HG03175 (cell line): Measurements from ENCODE around the gene OR2T27.
"Not testable (repeated sequence)": the region's sequence is repeated elsewhere in the genome, so short reads cannot be mapped to it uniquely, and the experiment has no call there.

ENCODE experiments used
- ATAC-seq: cut with Tn5 transposase; IDR thresholded peaks from one replicate; pipeline ENCODE4 v1.9.1; 2021; ENCODE audit warnings: mild to moderate bottlenecking, moderate library complexity; ENCODE audit not compliant: unreplicated experiment

Gene OR2T27

DNA sequence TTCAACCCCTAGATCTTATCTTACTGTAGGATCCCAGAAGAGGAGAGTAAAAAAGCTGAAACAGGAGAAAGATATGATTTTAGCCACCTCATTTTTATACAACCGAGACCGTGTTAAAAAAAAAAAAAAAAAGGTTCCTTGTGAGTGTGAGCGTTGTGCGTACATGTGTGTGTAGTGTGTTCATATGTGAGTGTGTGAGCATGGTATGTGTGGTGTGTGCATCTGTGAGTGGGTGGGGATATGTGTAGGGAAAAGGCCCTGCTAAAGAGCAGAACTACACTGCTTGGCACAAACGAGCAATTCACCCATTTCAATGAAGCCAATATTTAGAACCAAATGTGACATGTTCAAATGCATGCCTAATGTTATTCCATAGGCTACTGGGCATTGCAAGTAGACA lies 13.7 kb downstream of the OR2T27 start:
- ATAC-seq = peak; percentile 6

DNA sequence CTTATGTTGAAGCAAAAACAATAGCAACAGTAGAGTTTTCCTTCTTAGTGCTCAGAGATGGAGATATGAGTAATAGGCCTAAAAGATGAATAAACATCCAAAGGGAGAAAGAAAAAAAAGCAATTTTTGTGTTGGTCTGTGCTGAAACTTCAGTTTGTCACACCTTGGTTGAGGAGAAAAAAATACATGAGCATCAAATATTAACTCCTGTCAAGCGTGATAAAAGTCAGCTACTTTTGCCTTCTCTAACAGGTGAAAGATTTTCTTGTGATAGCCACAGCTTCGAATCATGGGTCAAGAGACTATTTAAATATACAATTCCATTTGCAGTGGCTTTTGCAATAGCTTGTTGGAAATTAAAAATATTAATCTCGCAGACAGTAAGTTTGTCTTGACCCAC lies 14.4 kb downstream of the OR2T27 start:
- ATAC-seq = peak; percentile 59

DNA sequence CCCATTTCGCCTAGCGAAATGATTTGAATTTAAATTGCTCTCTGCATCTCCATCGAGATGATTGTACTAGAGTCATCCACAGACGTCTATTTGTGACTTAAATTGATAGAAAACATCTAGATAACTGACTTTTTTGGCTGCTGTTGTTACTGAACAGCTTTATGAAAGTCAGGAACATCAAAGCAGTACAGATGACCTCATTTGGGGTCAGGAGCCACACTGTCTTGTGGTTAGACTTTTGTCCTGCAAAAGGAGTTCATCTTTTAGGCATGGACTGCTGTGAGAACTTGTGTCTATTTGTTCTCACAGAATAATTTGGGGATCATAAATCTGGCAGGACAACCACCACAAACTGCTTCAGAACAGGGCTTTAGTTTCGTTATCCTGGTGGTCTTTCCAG lies 15.7 kb downstream of the OR2T27 start:
- peak; percentile 25 for ATAC-seq

DNA sequence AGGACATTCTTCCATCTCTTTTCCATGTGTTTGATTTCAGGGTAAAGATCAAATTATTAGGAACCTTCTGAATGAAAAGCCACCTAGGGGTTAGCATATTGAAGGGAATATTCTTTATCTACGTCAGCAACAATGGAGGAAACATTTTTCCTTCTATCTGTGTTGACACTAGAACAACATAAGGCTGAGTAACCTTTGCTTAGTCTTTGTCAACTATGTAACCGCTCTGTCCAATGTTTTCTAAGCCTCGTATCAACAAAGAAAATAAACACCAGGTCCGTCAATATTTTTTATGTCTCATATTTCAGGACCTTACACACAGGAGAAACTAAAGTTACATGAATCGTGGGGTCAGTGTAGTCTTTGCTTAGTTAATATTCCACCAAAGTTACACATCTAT lies 18.7 kb downstream of the OR2T27 start:
- not testable (repeated sequence) for ATAC-seq

DNA sequence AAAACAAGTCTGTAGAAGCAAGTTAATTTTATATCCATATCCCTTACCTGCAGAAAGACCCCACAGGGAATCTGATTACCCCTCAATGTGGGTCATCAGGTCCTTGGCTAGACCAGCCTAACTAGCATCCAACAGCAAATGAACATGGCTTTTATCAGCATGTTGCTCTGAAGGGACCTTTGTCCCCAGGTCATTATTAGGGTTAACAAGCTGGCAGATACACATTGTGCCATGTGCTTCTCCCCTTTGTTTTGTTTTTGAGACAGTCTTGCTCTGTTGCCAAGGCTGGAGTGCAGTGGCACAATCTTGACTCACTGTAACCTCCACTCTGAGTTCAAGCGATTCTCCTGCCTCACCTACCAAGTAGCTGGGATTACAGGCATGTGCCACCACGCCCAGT lies 20.3 kb downstream of the OR2T27 start, which contains the start of gene OR2T11:
OR2T11 (minus strand) TSS at position 101 of the 400 bp plus-strand sequence. CDS start 7,963 bp downstream, outside the sequence.
- ATAC-seq = not testable (repeated sequence)

DNA sequence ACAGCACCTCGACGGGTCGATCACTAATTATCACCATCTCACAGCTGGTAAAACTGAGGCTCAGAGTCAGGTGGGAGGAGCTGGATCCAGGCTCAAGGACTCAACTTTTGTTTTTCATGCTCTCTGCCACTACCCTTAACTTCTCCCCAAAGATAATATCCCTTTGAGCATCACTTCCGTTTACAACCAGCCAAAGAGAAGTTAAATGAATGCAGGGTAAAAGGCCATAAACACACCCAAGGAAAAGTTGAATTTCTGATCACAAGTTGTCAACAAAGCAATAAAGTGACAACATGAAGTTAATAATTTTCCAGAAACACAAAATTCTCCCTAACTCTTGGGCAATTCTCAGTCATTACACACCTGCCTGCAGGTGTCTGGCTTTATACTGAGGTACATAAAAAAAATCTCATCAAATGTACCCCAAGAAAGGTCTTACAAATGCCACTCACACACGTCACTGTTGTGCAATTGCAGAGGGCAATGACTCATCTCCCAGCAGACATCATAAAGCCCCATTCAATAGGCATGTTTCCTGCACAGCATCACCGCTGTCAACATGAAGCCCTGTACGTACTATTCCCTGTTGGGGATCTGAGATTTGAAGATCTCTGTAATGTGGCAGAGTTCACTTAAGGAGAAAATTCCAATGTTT lies 23.8 kb downstream of the OR2T27 start:
- ATAC-seq = no peak

DNA sequence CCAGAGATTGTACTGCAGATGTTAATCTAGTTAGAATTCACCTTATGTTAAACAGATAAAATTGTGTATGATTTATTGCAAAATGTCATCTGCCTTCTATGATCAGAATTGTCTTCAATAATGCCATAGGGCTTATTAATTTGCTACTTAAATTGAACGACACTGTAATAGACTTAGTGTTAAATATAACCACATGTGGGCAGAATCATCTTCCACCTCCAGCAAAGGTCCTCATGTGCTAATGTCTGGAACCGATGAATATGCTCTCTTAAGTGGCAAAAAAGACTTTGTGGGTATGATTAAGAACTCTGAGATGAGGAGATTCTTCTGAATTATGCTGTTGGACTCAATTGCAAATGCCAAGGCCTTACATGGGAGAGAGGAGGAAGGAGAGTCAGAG lies 24.8 kb downstream of the OR2T27 start:
- no peak for ATAC-seq

DNA sequence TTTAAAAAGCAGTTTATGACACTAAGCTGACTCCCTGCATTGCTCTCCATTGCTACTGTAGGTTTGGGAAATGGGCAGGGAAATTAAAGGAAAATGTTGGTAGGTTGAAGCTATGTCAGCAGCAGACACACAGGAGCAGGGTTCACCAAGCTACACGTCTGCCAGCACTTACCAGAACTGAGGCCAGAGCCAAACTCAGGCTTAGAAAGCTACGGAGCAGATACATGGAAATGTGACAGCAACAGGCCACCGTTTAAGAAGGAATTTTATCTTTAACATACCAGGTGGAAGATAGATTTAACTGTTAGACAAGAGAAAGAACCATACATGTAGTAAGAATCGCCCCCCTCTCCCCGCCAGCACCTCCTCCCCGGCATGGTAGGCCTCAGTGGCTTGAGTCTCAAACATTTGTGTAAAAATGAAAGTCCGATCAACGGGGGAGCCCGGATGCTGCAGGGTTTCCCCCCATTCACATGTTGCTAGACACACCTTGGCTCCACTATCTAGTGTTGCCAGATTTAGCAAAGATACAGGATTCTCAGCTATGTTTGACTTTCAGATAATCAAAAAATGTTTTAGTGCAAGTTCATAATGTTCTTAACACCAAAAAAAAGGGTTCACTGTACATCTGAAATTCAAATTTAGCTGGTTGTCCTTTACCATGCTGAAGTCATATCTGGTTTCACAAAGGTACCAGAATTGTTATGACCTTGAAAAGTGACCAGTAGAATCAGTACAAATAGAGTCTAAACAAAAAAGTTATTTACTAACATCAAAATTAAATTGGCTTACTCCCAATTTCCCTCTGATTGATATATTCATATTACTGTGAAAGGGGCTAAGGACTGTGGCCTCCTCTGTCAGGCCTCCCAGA lies 27.1 kb downstream of the OR2T27 start:
- peak; percentile 84 for ATAC-seq

DNA sequence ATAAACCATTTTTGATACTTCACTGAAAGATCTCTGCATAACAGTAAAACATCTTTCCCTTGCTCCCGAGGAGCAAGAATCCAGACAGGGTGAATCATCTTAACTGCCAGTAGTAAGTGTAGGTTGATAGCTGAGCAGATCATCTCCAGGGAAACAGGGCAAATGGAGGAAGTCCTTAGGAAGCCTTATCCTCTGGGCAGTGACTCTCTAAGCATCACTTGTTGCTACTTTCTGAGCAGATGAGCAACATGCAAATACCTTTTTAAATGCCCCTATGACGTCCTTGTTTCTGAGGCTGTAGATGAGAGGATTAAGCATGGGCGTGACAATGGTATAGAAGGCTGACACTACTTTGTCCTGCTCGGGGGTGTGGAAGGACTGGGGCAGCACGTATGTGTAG lies 29.4 kb downstream of the OR2T27 start:
- ATAC-seq = no peak

DNA sequence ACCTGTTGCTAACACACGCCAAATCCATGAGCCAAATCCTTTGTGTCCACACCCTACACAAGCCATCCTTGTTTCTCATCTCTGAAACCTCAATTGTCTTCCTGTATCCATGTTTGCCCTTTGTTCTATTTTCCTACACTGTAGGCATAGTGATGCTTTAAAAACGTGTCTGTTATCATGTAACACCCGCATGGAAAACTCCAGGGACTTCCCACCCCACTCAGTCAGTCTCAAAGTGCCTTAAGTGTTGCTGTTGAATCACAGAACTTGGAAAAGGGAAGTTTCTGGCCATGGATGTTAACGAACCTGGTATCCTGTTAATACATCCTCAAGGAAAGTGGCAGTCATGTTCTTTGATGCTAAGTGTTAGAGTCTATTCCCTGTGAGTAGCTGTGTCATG lies 30.2 kb downstream of the OR2T27 start:
- ATAC-seq = no peak

DNA sequence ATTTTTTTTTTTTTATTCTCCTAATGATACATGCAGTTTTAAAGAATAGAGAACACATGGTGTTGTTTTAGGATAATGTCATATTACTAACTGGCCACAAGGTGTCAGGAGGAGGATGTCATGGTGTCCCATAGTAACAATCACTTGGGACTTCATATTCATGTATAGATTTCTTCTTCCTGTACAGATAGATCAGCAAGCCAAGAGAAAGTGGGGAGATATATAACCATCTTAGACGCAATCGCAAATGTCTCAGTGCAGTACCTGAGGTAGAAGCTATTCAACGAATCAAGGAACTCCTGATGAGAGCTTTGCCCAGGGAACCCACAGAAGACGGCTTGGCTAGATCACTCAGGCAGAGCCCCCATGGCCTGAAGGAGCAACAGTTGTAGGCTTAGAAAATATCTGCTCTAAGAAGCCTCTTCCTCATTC lies 32.7 kb downstream of the OR2T27 start:
- peak; percentile 96 for ATAC-seq

DNA sequence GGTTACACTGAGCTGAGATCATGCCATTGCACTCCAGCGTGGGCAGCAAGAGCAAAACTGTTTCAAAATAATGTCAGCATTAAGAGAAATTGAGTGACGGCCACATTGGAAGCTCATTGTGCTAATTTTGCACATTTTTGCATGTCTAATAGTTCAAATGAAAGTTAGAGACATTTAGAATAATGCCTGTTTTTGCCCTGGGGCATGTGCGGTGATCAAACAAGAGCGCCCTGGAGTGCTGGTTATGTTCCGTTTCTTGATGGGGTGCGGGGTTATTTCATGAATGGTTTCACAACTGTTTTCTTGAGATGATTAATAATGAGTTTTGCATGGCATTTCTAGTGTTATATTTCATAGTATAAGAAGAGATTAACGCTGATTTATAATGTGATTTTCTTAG lies 33.6 kb downstream of the OR2T27 start:
- no peak for ATAC-seq

DNA sequence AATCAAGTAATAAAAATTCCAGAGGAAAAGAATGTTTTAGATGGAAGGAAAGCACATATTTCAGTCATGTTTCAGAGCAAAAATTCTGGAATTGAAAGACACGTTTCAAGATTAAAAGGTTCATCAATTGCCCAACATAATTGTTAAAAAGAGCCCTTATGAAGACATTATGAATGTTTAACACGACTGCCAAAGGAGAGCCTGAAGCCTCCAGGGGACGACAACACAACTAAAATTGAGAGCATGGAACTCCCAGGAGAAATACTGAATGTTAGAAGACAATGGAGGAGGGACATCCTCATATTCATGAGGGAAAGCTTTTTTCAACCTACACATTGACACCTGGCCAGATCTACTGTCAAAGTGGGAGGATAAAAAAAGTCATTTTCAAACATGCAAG lies 36.5 kb downstream of the OR2T27 start:
- no peak for ATAC-seq

DNA sequence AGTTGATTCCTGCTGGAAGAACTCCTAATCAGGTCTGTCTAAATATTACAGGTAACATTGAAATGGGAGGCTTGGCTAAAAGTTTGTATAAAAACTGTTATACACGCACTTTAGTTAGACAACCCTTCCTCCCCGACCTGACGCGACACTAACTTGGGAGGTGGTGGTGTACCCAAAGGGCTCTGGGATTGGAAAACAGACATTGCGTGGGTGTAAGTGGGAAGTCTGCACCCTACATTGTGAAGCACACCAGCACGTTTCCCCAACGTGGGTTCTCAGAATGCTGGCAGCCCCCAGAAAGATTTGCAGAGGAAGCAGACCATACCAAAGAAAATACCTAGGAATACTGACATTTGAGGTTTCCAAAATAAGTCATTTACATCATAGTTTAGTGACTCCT lies 37.2 kb downstream of the OR2T27 start:
- ATAC-seq = no peak

DNA sequence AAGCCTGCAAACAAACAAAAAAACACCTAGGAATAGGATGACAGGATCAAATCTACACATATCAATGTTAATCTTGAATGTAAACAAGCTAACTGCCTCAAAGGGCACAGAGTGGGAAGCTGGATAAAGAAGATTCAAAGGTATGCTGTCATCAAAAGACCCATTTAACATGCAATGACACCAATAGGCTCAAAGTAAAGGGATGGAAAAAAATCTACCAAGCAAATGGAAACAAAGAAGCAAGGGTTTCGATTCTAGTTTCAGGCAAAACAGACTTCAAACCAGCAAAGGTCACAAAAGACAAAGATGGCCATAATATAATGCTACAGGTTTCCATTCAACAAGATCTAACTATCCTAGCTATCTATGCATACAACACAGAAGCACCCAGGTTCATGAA lies 41.6 kb downstream of the OR2T27 start:
- ATAC-seq = no peak

DNA sequence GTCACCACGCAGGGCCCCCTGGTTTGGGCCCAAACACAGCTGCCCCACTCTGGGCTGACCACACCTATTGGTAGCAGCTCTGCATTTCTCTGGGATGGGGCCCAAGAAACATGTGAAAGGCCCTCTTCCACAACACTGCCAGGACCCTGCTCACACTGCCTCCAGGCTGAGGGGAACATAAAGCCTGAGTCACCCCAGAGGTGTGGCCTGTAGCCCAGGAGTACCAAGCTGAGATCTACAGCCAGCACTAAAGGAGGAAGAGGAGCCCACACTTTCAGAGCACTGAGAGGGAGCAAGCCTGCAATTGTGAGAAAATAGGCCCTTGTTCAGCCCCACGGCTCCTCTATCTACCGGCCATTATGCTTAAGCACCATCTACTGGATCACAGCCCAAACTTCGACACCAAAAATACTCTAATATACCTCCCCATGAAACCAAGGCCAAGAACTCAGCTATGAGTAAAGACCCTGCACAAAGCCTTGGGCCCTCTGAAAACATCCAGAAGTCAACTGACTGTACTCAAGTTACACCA lies 43.4 kb downstream of the OR2T27 start:
- ATAC-seq = no peak

DNA sequence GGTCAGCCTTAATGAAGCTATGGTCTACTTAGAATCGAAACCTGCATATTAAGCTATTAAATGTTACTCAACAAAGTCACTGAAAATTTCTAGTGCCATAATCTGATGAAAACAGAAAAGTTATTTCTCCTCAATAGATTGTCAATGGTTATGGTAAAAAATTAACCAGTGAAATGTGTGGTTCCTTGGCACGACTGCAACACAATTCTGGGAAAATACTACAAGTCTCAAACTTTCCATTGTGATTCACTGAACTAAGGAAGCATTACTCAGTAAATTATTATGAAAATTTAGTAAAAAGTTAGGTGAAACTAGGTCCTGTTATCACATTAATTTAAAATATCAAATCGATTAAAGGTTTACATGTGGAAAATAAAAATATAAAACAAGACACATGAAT lies 45.0 kb downstream of the OR2T27 start:
- ATAC-seq = no peak
